Kidney capillary endothelial cell (primary cell): ENCODE measurements around the gene S100A13.
A peak's percentile ranks its signal among the peaks of the same experiment; 100 is the strongest.
"Not testable (repeated sequence)": the region's sequence is repeated elsewhere in the genome, so short reads cannot be mapped to it uniquely, and the experiment has no call there.

Experiments
- DNase-seq: peaks from one replicate; pipeline ENCODE4 v3.0.0-alpha.2; 2018; ENCODE audit warnings: low spot score

Gene S100A13

GRCh38 chr1:153648000-153648643 lies 20.8 kb upstream of the S100A13 start:
- DNase-seq, result no peak

GRCh38 chr1:153647346-153647714 lies 20.0 kb upstream of the S100A13 start:
- DNase-seq, result no peak

- DNase-seq, result no peak
Observed at GRCh38 chr1:153646672-153647345, 19.5 kb upstream of the S100A13 start.

GRCh38 chr1:153643816-153644215 lies 16.5 kb upstream of the S100A13 start:
- DNase-seq, result no peak

DNA sequence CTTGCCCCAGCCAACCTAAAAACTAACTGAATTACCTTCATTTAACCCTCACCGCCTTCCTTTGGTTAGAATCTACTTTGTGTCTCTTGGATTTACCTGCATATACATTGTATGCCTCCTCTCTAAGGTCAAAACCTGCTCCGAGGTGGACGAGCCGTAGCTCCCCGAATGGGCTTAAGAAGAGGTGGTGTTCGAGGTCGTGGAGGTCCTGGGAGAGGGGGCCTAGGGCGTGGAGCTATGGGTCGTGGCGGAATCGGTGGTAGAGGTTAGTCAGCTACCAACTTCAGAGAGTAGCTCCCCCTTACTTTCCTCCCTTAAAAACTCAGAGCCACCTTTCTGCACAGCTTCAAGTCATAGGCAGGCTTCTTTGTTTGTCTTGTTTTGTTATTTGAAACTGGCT lies 15.8 kb upstream of the S100A13 start:
- DNase-seq, result no peak

- DNase-seq, result no peak
Observed at GRCh38 chr1:153642161-153642560, 14.9 kb upstream of the S100A13 start.

DNA sequence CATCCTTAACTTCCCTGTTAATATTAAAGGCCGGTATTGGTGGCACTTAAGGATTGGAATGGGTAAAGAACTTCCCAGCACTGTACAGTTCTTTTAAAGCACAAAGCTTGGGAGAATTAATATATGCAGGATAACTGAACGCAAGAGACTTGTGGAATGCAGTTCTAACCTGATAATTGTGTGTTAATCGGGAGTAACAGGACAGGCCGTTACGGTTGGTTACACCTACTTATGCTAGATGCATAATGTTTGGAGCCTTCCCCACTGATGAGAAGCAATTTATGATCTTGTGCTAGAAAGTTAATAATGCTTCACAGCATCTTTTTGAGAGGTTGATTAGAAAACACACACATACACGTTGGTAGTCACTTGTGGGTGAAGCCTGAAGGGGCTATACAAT lies 13.6 kb upstream of the S100A13 start:
- no peak for DNase-seq

DNA sequence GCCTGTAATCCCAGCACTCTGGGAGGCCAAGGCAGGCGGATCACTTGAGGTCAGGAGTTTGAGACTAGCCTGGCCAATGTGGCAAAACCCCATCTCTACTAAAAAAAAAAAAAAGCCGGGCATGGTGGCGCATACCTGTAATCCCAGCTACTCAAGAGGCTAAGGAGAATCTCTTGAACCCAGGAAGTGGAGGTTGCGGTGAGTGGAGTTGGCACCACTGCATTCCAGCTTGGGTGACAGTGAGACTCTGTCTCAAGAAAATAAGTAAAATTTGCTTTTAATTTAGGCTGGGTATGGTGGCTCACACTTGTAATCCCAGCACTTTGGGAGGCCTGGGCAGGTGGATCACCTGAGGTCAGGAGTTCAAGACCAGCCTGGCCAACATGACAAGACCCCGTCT lies 12.9 kb upstream of the S100A13 start:
- not testable (repeated sequence) for DNase-seq

- DNase-seq, result no peak
Observed at GRCh38 chr1:153639280-153639679, 12.0 kb upstream of the S100A13 start.

DNA sequence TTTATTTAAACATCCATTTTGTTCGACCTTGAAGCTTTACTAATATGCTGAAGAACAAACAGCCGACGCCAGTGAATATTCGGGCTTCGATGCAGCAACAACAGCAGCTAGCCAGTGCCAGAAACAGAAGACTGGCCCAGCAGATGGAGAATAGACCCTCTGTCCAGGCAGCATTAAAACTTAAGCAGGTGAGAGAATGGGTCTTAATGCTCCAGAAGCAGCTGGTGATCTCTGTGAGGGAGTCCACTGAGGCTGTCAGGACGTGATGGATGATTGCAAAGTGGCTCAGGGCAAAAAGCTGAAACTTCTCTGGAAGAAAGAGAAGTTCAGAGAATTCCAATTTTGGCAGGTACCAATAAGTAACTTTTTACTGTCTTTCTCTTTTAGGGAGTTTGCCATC lies 11.0 kb upstream of the S100A13 start:
- no peak for DNase-seq

DNA sequence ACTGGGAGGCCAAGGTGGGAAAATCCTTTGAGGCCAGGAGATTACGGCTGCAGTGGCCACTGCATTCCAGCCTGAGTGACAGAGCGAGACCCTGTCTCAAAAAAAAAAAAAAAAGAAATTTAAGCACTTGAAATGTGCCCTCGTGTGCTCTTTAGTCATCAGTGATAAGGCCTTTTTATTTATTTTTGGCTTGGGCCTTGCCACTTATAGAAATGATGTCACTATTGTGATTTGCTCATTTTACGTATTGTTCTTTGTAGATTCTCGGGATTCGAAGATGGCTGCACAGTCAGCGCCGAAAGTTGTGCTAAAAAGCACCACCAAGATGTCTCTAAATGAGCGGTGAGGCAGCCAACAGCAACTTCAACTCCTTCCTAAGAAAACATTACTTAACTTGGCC lies 9.0 kb upstream of the S100A13 start:
- DNase-seq, result no peak

DNA sequence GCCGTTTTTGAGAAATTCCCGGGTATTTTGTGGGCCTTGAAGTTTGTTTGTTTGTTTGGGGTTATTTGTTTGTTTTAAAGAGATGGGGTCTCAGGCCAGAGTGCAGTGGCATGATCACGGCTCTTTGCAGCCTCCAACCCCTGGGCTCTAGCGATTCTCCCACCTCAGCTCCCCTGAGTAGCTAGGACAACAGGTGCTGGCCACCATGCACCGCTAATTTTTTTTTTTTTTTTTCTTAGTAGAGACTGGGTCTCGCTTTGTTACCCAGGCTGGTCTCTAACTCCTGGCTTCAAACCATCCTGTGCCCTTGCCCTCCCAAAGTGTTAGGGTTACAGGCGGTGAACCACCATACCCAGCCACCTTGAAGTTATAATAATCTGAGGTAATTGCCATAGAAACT lies 8.6 kb upstream of the S100A13 start:
- no peak for DNase-seq

GRCh38 chr1:153633754-153634665 lies 6.7 kb upstream of the S100A13 start, which contains the start of gene CHTOP:
Gene CHTOP, plus strand, starts transcription at chr1:153634066. Its CDS starts 2,523 bp downstream, at chr1:153636589.
- peak; percentile 98 for DNase-seq

DNA sequence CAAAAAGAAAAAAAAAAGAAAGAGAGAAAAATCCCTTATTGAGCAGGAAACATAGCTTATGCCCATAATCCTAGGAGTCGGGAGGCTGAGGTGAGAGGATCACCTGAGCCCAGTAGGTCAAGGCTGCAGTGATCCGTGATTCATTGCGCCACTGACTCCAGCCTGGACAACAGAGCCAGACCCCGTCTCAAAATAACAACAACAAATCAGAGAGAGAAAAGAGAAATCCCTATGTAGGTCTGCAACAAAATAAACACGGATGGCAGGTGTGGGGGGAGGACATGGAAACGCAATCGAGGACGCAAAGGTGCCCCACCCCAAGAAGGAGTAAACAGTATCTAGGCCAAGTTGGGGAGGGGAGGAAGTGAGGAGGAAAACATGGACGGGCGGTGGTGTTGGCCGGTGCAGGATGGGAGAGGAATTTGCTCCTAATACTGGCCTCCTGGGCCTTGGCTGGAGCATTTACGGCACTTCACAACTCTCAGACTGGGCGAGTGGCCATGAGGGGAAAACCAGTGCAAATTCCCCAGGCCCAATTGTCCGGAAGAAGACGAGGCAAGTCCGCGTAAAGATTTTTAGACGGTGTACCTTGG lies 6.0 kb upstream of the S100A13 start:
- no peak for DNase-seq

DNA sequence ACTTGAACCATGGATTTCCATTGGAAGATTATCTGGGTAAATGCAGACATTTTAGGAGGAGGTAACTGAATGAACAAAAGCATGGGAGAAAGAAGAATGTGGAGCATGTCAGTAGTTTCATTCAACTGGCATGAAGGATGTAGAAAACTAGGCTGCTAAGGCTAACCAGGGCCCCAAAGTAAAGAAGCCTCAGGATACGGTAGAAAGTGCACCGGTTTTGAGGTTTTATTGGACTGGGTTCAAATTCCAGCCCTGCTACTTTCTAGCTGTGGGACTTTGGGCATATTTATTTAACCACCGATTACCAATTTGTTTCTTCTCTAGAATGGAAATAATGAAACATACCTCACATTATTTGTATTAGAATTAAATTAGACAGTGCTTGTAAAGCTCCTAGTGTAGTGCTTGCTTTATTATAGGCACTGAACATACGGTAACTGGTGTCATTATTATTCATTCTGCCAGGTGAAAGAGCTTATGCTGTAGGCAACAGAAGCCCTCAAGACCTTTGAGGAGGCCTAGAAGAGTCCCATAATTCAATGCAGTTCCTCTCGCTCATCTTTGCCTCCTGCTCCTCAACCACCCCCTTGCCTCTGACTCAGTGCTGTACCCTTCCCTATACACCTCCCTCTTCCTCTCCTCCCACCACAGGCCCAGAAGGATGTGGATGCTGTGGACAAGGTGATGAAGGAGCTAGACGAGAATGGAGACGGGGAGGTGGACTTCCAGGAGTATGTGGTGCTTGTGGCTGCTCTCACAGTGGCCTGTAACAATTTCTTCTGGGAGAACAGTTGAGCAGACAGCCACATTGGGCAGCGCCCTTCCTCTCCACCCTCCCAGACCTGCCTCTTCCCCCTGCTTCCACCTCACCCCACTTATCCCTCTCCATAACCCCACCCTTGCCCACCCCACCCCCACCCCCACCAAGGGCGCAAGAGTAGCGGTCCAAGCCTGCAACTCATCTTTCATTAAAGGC lies 4.0 kb upstream of the S100A13 start:
- no peak for DNase-seq

GRCh38 chr1:153630384-153630783 lies 3.1 kb upstream of the S100A13 start:
- DNase-seq, result no peak

DNA sequence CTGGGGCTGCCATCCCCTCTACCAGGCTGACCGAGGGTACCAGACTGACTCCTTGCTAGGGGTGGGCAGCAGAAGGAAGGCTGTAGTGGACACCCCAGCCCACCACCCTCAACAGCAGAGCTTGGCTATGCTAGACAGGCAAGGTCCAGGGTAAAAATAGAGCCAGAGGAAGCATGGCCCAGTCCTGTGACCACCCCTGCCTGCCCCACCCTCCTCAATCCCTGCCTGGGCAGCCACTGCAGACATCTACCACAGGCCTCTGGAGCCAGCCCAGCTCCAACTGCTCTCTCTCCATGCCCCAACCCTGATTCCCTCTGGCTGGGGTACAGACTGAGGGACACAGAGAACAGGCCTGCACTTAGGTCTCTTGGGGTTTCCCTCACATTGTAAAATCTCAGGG lies 2.7 kb upstream of the S100A13 start:
- DNase-seq, result no peak

GRCh38 chr1:153629343-153629665 lies 2.0 kb upstream of the S100A13 start:
- no peak for DNase-seq

GRCh38 chr1:153628638-153629342 lies 1.5 kb upstream of the S100A13 start:
- no peak for DNase-seq

GRCh38 chr1:153627715-153628626 lies 666 bp upstream of the S100A13 start, which contains the start of gene S100A1:
Gene S100A1, plus strand, starts transcription at chr1:153628434. Its CDS starts 2,088 bp downstream, at chr1:153630522.
- DNase-seq, result no peak
